Upper lobe of left lung (tissue), 6 donors: ENCODE measurements around the gene CASP10. TPM values are rescaled to one million over a fixed set of nuclear protein-coding genes. Genes with fewer than 3 reads are reported as not detected.

Experiments used
- ATAC-seq, 2 donors: fragments of 200-7000 bp; cut with Tn5 transposase; one replicate each; pipeline ENCODE4 v1.9.1; 2022; ENCODE audit warnings: mild to moderate bottlenecking in 2 of 2, moderate library complexity in 2 of 2; ENCODE audit not compliant: low FRiP score in 2 of 2
- DNase-seq, 2 donors: peaks; one replicate each; pipeline ENCODE4 v3.0.0-alpha.2; 2019 to 2020
- H3K27ac ChIP-seq, 4 donors: fragments of 200-600 bp; sonication (generic); one replicate each; pipeline ENCODE4 v1.5.1; 2016 to 2019
- H3K27me3 ChIP-seq, 4 donors: fragments of 200-600 bp; sonication (generic); one replicate each; pipeline ENCODE4 v1.5.1; 2017 to 2019
- H3K36me3 ChIP-seq, 4 donors: fragments of 200-600 bp; sonication (generic); one replicate each; pipeline ENCODE4 v1.5.1; 2016 to 2019
- H3K4me1 ChIP-seq, 4 donors: fragments of 200-600 bp; sonication (generic); one replicate each; pipeline ENCODE4 v1.5.1; 2018 to 2019
- H3K4me3 ChIP-seq, 4 donors: fragments of 200-600 bp; sonication (generic); one replicate each; pipeline ENCODE4 v1.5.1; 2017 to 2019; ENCODE audit warnings: mild to moderate bottlenecking in 2 of 4, moderate library complexity in 1 of 4
- H3K9me3 ChIP-seq, 4 donors: fragments of 200-600 bp; sonication (generic); one replicate each; pipeline ENCODE4 v1.5.1; 2018 to 2019
- EP300 ChIP-seq, 4 donors: sonication (generic); formaldehyde crosslinking; IDR thresholded peaks; one replicate each; pipeline ENCODE4 v1.5.1; 2017; ENCODE audit warnings: antibody characterized with exemption in 4 of 4, control low read depth in 2 of 4
- POLR2A ChIP-seq, 4 donors: fragments of 450-650 bp; IDR thresholded peaks; one replicate each; pipeline ENCODE4 v1.5.1; 2016 to 2017; ENCODE audit warnings: antibody characterized with exemption in 4 of 4, mild to moderate bottlenecking in 2 of 4
- POLR2AphosphoS5 ChIP-seq, 2 donors: sonication (generic); formaldehyde crosslinking; IDR thresholded peaks; one replicate each; pipeline ENCODE4 v1.5.1; 2017; ENCODE audit warnings: antibody characterized with exemption in 2 of 2
- WGBS, 2 donors: methylation state at CpG; one replicate each; pipeline ENCODE4 v1.1.5; 2017 to 2018; 5-methylcytosine and 5-hydroxymethylcytosine counted together
- total RNA-seq, 6 donors: library from RNA; depleted of rRNA in 4 of 6; stranded (reverse); fragments of >200 nt in 4 of 6; gene quantifications; one replicate each; pipeline versions ENCODE4 v1.1.0 to v1.2.1, GENCODE V29; 2016 to 2021
- TF ChIP-seq, protein P1 (sequence below), 6 experiments: fragments of 450-650 bp in 4 of 6; fragments of 200-600 bp in 2 of 6; sonication (generic) in 2 of 6; IDR thresholded peaks; one replicate each; pipeline ENCODE4 v1.5.1; 2016 to 2019; ENCODE audit warnings: antibody characterized with exemption in 6 of 6
- donor health status: DM: no; HTN: no; CAD: no; lungs with moderate emphysema.
- donor health status: DM: no; HTN: yes; CAD: no; lungs with severe emphysema.

The CASP10 gene
- total RNA-seq, 6 donors from 2014 or later: 21.1 to 67.1 (median 29.9) TPM

DNA sequence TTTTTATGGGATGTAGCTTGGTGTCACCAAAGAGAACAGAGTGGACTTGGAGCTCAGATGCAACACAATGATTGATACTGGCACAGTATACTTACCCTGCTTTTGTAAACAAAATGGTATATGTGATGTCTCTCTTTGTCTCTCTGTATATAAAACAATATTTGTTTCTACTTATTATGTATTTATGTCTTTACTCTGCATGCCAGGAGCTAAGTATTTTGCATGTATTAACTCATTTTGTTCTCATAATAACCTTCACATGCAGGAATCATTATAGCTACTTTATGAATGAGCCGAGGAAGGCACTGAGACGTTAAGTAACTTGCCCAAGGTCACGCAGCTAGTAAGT lies 49.5 kb downstream of the CASP10 start:
- Histone ChIP-seq H3K4me1 (peaks cover 43 to 54% (median 47%) of the 10 kb centered on the region in 4 donors), H3K4me3 (no peak overlapping the region), H3K36me3 (no peaks in the 10 kb centered on the region), H3K27me3 (no peaks in the 10 kb centered on the region), H3K27ac (peak overlapping the region; percentile 44 to 84 (median 74)), H3K9me3 (no peaks in the 10 kb centered on the region)
- TF ChIP-seq POLR2A (IDR thresholded peaks at IDR 0.05) (no peak), EP300 (IDR thresholded peaks at IDR 0.05) (no peak), POLR2AphosphoS5 (IDR thresholded peaks at IDR 0.05) (no peak)
- TF ChIP-seq, protein P1, sequence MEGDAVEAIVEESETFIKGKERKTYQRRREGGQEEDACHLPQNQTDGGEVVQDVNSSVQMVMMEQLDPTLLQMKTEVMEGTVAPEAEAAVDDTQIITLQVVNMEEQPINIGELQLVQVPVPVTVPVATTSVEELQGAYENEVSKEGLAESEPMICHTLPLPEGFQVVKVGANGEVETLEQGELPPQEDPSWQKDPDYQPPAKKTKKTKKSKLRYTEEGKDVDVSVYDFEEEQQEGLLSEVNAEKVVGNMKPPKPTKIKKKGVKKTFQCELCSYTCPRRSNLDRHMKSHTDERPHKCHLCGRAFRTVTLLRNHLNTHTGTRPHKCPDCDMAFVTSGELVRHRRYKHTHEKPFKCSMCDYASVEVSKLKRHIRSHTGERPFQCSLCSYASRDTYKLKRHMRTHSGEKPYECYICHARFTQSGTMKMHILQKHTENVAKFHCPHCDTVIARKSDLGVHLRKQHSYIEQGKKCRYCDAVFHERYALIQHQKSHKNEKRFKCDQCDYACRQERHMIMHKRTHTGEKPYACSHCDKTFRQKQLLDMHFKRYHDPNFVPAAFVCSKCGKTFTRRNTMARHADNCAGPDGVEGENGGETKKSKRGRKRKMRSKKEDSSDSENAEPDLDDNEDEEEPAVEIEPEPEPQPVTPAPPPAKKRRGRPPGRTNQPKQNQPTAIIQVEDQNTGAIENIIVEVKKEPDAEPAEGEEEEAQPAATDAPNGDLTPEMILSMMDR (IDR thresholded peaks at IDR 0.05): peak in 1 of 6 experiments; percentile 31
- WGBS, 2 donors: 38 to 42% methylated on average over 3 of the region's 3 CpGs
- ATAC-seq (no peak), DNase-seq (no peak)

DNA sequence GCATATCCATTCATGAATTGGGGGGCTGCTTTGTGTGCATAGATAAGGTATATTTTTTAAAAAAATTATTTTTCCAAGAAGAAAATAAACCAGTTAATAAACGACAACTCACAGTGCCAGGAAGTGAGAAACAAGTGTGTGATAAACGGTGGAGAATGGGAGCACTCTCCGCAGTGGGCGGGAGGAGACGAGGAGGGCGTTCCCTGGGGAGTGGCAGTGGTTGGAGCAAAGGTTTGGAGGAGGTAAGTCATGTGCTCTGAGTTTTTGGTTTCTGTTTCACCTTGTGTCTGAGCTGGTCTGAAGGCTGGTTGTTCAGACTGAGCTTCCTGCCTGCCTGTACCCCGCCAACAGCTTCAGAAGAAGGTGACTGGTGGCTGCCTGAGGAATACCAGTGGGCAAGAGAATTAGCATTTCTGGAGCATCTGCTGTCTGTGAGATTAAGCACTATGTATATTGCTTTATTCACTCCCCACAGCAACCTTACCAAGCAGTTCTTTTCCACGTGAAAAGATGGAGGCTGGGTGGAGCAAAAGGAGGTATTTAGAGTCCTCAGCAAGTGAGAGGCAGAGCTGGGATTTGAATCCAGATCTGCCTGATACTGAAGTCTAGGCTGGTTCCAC lies 50.4 kb downstream of the CASP10 start:
- peak; percentile 88 to 97 for ATAC-seq
- peak in 1 of 2 donors; percentile 91 for DNase-seq
- Histone ChIP-seq H3K36me3 (no peaks in the 10 kb centered on the region), H3K27me3 (no peaks in the 10 kb centered on the region), H3K4me3 (peak overlapping the region; percentile 2 to 54 (median 45)), H3K27ac (peak overlapping the region; percentile 68 to 85 (median 82)), H3K4me1 (peaks cover 43 to 63% (median 53%) of the 10 kb centered on the region in 4 donors), H3K9me3 (no peaks in the 10 kb centered on the region)
- WGBS, 2 donors: 9 to 22% methylated on average over 8 of the region's 8 CpGs
- TF ChIP-seq EP300 (IDR thresholded peaks at IDR 0.05): no peak
- peak in 2 of 4 donors; percentile 36 to 76 for TF ChIP-seq POLR2A (IDR thresholded peaks at IDR 0.05)
- peak; percentile 46 to 64 for TF ChIP-seq POLR2AphosphoS5 (IDR thresholded peaks at IDR 0.05)
- TF ChIP-seq, protein P1 (IDR thresholded peaks at IDR 0.05): peak in 1 of 6 experiments; percentile 18

DNA sequence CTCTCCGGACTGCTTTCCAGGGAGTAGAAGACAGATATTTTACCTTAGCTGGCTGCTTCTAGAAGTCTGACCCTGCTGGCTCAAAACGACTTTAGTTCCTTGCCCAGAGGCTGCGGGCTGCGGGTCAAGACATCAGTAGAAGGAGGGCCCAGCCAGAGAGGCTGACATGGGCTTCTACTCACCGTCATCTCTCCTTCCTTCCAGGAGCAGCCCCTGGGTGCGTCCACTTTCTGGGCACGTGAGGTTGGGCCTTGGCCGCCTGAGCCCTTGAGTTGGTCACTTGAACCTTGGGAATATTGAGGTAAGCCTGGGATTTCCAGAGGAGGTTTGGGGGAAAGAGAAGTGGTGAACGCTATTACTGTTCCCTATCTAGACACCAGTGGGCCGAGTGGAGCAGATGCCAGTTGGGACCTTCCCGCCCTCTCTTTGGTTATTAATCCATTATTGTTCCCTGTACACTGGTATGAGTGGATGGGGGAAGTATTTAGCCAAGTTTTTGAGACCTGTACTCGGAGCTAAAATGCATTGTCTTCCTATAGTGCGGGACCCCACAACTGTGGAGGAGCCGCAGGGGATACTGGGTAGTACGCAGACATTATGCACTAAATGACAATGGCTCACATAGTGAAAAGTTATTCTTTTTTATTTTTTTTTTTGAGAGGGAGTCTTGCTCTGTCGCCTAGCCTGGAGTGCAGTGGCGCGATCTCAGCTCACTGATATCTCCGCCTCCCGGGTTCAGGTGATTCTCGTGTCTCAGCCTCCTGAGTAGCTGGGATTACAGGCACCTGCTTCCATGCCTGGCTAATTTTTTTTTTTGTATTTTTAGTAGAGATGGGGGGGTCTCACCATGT lies 51.1 kb downstream of the CASP10 start:
- Histone ChIP-seq H3K9me3 (no peaks in the 10 kb centered on the region), H3K4me3 (peak overlapping the region; percentile 2 to 54 (median 45)), H3K4me1 (peaks cover 43 to 66% (median 54%) of the 10 kb centered on the region in 4 donors), H3K27me3 (no peaks in the 10 kb centered on the region), H3K27ac (peak overlapping the region; percentile 68 to 85 (median 82)), H3K36me3 (no peaks in the 10 kb centered on the region)
- DNase-seq (peak in 1 of 2 donors; percentile 34), ATAC-seq (no peak)
- 73 to 78% methylated on average over 21 of the region's 21 CpGs for WGBS, 2 donors
- TF ChIP-seq, protein P1 (IDR thresholded peaks at IDR 0.05): no peak
- TF ChIP-seq POLR2AphosphoS5 (IDR thresholded peaks at IDR 0.05): no peak
- TF ChIP-seq EP300 (IDR thresholded peaks at IDR 0.05): no peak
- no peak for TF ChIP-seq POLR2A (IDR thresholded peaks at IDR 0.05)

DNA sequence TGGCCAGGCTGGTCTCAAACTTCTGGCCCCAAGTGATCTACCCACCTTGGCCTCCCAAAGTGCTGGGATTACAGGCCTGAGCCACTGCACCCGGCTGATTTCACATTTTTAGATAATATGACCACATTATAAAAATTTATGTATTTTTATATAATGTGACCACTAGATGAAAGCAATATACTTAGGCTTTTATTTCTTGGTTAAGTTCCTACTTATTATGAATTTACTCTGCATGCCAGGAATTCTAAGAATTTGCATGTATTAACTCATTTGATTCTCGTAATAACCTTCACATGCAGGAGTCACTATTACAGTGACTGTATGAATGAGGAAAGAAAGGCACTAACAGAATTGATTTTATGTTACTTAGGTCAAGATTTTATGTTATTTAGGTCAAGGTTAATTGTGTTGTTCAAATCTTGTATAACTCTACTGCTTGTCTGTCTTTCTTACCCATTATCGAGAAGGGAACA lies 51.8 kb downstream of the CASP10 start:
- H3K36me3 ChIP-seq: no peaks in the 10 kb centered on the region
- peak overlapping the region in 3 of 4 donors; percentile 68 to 85 (median 84) for H3K27ac ChIP-seq
- H3K27me3 ChIP-seq: no peaks in the 10 kb centered on the region
- TF ChIP-seq POLR2A (IDR thresholded peaks at IDR 0.05): no peak
- TF ChIP-seq POLR2AphosphoS5 (IDR thresholded peaks at IDR 0.05): no peak
- TF ChIP-seq, protein P1 (IDR thresholded peaks at IDR 0.05): no peak
- no peak for TF ChIP-seq EP300 (IDR thresholded peaks at IDR 0.05)
- peaks cover 43 to 66% (median 58%) of the 10 kb centered on the region in 4 donors for H3K4me1 ChIP-seq
- 52 to 55% methylated on average over 3 of the region's 3 CpGs for WGBS, 2 donors
- H3K4me3 ChIP-seq: peak overlapping the region in 3 of 4 donors; percentile 41 to 54 (median 49)
- no peaks in the 10 kb centered on the region for H3K9me3 ChIP-seq
- DNase-seq (no peak), ATAC-seq (no peak)
